Measurements from ENCODE around the gene SLC20A1. TPM values are rescaled to one million over a fixed set of nuclear protein-coding genes. Genes with fewer than 3 reads are reported as not detected.
"Not testable (repeated sequence)": the region's sequence is repeated elsewhere in the genome, so short reads cannot be mapped to it uniquely, and the experiment has no call there.

The SLC20A1 gene
- total RNA-seq, 2 experiments from 2014 or later: 152 to 158 TPM

GRCh38 chr2:112706170-112706664 lies 60.5 kb downstream of the SLC20A1 start:
- H3K36me3 Mint-ChIP-seq (ENCODE audit: low read depth): peaks cover 9% of the 10 kb centered on the region
- peaks cover 3% of the 10 kb centered on the region for H3K27me3 Mint-ChIP-seq
- ChIA-PET CTCF (interaction anchor here (1.3 to 5.4 kb wide), 7 partner anchors 15 to 106 kb away, joined by 4 to 70 read pairs (median 12); no protein-coding TSS in a partner anchor), POLR2A (interaction anchor here (0.8 to 6.6 kb wide), 16 partner anchors 14 to 470 kb away, joined by 3 to 50 read pairs (median 6); partner anchors contain the start of genes CKAP2L and SLC20A1)
- H3K4me3 Mint-ChIP-seq: peak overlapping the region; percentile 55
- peak overlapping the region; percentile 82 for H3K27ac Mint-ChIP-seq
- H3K4me1 Mint-ChIP-seq: peaks cover 64% of the 10 kb centered on the region
- DNase-seq: peak; percentile 93
- peaks cover 3% of the 10 kb centered on the region for H3K9me3 Mint-ChIP-seq

- not testable (repeated sequence) for H3K9me3 Mint-ChIP-seq; H3K4me3 Mint-ChIP-seq; H3K36me3 Mint-ChIP-seq (ENCODE audit: low read depth); H3K27me3 Mint-ChIP-seq
- peak overlapping the region; percentile 52 for H3K27ac Mint-ChIP-seq
- peaks cover 64% of the 10 kb centered on the region for H3K4me1 Mint-ChIP-seq
- CTCF ChIA-PET: interaction anchor here (1.3 to 5.4 kb wide), 8 partner anchors 16 to 107 kb away, joined by 3 to 70 read pairs (median 9); no protein-coding TSS in a partner anchor
- POLR2A ChIA-PET: interaction anchor here (0.8 to 6.6 kb wide), 13 partner anchors 15 to 226 kb away, joined by 3 to 50 read pairs (median 7); partner anchors contain the start of genes CKAP2L and SLC20A1
- DNase-seq: peak; percentile 14
These were observed 61.2 kb downstream of the SLC20A1 start for GRCh38 chr2:112706947-112707346.

- ChIA-PET CTCF (interaction anchor here (0.6 to 5.4 kb wide), 6 partner anchors 16 to 109 kb away, joined by 3 to 70 read pairs (median 8); no protein-coding TSS in a partner anchor), POLR2A (interaction anchor here (1.4 to 6.6 kb wide), 3 partner anchors 16 to 63 kb away, joined by 6 to 50 read pairs (median 21); partner anchors contain the start of gene SLC20A1)
- H3K36me3 Mint-ChIP-seq (ENCODE audit: low read depth): peaks cover 9% of the 10 kb centered on the region
- H3K27me3 Mint-ChIP-seq: peaks cover 3% of the 10 kb centered on the region
- DNase-seq: no peak
- H3K4me1 Mint-ChIP-seq: peaks cover 69% of the 10 kb centered on the region
- H3K9me3 Mint-ChIP-seq: peaks cover 3% of the 10 kb centered on the region
- no peak overlapping the region for H3K4me3 Mint-ChIP-seq
- peak overlapping the region; percentile 37 for H3K27ac Mint-ChIP-seq
These were observed 63.2 kb downstream of the SLC20A1 start for GRCh38 chr2:112708968-112709367.

- H3K4me3 Mint-ChIP-seq: no peak overlapping the region
- CTCF ChIA-PET: interaction anchor here (1.0 to 5.4 kb wide), 4 partner anchors 15 to 84 kb away, joined by 3 to 70 read pairs (median 19); no protein-coding TSS in a partner anchor
- H3K27me3 Mint-ChIP-seq: peaks cover 3% of the 10 kb centered on the region
- H3K36me3 Mint-ChIP-seq (ENCODE audit: low read depth): peaks cover 7% of the 10 kb centered on the region
- DNase-seq: no peak
- peaks cover under 1% of the 10 kb centered on the region for H3K9me3 Mint-ChIP-seq
- H3K27ac Mint-ChIP-seq: peak overlapping the region; percentile 45
- POLR2A ChIA-PET: interaction anchor here (1.4 kb wide), 1 partner anchor 17 kb away, joined by 6 read pairs; no protein-coding TSS in a partner anchor
- H3K4me1 Mint-ChIP-seq: peaks cover 67% of the 10 kb centered on the region
These were observed 64.0 kb downstream of the SLC20A1 start for GRCh38 chr2:112709703-112710102.

GRCh38 chr2:112710956-112711750 lies 65.4 kb downstream of the SLC20A1 start:
- Mint-ChIP-seq H3K36me3 (ENCODE audit: low read depth) (peaks cover 2% of the 10 kb centered on the region), H3K27me3 (peaks cover 3% of the 10 kb centered on the region), H3K4me1 (peaks cover 56% of the 10 kb centered on the region), H3K4me3 (no peak overlapping the region), H3K9me3 (no peaks in the 10 kb centered on the region), H3K27ac (no peak overlapping the region)
- DNase-seq: no peak
- POLR2A ChIA-PET: no interaction called here
- CTCF ChIA-PET: interaction anchor here (2.2 kb wide), 1 partner anchor 16 kb away, joined by 12 read pairs; no protein-coding TSS in a partner anchor

GRCh38 chr2:112712465-112712864 lies 66.7 kb downstream of the SLC20A1 start:
- CTCF ChIA-PET: interaction anchor here (0.6 to 2.2 kb wide), 2 partner anchors 14 to 79 kb away, joined by 4 to 12 read pairs; no protein-coding TSS in a partner anchor
- peaks cover 5% of the 10 kb centered on the region for H3K27me3 Mint-ChIP-seq

GRCh38 chr2:112712903-112713584 lies 67.3 kb downstream of the SLC20A1 start:
- Mint-ChIP-seq H3K4me1 (peaks cover 37% of the 10 kb centered on the region), H3K27ac (no peak overlapping the region), H3K9me3 (no peaks in the 10 kb centered on the region), H3K36me3 (ENCODE audit: low read depth) (no peaks in the 10 kb centered on the region), H3K27me3 (peaks cover 8% of the 10 kb centered on the region), H3K4me3 (no peak overlapping the region)
- POLR2A ChIA-PET: interaction anchor here (1.6 to 2.3 kb wide), 2 partner anchors 28 to 65 kb away, joined by 3 to 6 read pairs; no protein-coding TSS in a partner anchor
- DNase-seq: no peak
- CTCF ChIA-PET: interaction anchor here (1.3 to 2.2 kb wide), 2 partner anchors 14 to 112 kb away, joined by 3 to 12 read pairs; no protein-coding TSS in a partner anchor

More at GRCh38 chr2:112712465-112712864, 66.7 kb downstream of the SLC20A1 start:
- Mint-ChIP-seq H3K4me3 (no peak overlapping the region), H3K4me1 (peaks cover 43% of the 10 kb centered on the region), H3K9me3 (no peaks in the 10 kb centered on the region), H3K27ac (no peak overlapping the region), H3K36me3 (ENCODE audit: low read depth) (no peaks in the 10 kb centered on the region)
- POLR2A ChIA-PET: interaction anchor here (1.6 to 2.3 kb wide), 2 partner anchors 27 to 64 kb away, joined by 3 to 6 read pairs; no protein-coding TSS in a partner anchor
- DNase-seq: no peak

Other genes starting within 250 kb of the SLC20A1 start
- gene RGPD8, start 212.3 kb upstream of the SLC20A1 start, total RNA-seq: 1 to 10 TPM; 7.9 to 9.5 TPM
- gene TTL, start 163.8 kb upstream of the SLC20A1 start, total RNA-seq: 10 to 100 TPM; 31.8 to 33.2 TPM
- gene POLR1B, start 103.5 kb upstream of the SLC20A1 start, total RNA-seq: 10 to 100 TPM; 23.5 to 29.0 TPM
- gene CHCHD5, start 61.3 kb upstream of the SLC20A1 start, total RNA-seq: 10 to 100 TPM; 40.0 to 47.5 TPM
- not detected for gene NT5DC4, start 75.1 kb downstream of the SLC20A1 start, total RNA-seq
- 10 to 100 TPM; 63.3 to 66.3 TPM for gene CKAP2L, start 118.7 kb downstream of the SLC20A1 start, total RNA-seq
- 1 to 10 TPM; 4.8 to 5.4 TPM for gene IL1A, start 138.6 kb downstream of the SLC20A1 start, total RNA-seq
- under 1 TPM in 1 of 2 experiments, not detected in 1; 0.48 TPM for gene IL1B, start 190.8 kb downstream of the SLC20A1 start, total RNA-seq

All from activated CD4-positive, alpha-beta memory T cell treated with anti-CD3 and anti-CD28 coated beads, Interleukin-2, amount 10 ng/mL, durations not matched to agents 7 days and 5 days (primary cell).